HG02588 (cell line): ENCODE results near the gene HS6ST3.

Source experiments
- ATAC-seq: cut with Tn5 transposase; IDR thresholded peaks from one replicate; pipeline ENCODE4 v1.9.1; 2021; ENCODE audit warnings: mild to moderate bottlenecking, moderate library complexity; ENCODE audit not compliant: unreplicated experiment

HS6ST3 gene

DNA sequence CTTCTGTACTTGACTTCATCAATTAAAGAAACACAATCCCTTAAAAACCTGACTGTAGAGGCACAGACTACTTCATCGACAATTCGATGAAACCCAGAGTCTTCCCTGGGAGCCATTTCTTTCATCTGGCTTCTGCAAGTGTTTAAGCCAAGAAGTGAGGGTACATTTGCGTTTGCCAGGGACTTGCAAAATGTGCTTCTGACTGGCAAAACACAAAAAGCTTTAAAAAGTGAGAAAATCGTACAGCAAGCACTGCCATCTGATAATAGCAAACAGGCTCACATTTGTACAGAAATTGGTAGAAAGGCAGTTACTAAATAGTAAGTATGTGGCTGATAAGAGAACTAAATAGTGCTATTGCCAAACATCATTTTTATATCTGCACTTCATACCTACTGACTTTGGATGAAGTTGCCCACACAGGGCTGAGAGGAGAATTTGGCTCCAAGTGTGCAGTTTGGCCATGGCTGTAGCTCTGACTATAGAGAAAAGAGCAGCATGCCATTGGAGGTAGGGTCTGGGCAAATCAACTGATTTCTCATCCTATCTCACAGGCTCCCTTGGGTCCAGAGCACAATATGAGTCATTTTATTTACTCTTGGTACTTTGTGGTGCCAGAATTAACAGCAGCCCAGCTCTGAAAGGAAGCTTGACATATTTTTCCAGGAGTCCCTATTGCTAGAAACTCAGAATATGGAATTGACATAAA is 546.2 kb downstream of the HS6ST3 start:
- ATAC-seq, result no peak

- ATAC-seq, result no peak
These were observed 547.1 kb downstream of the HS6ST3 start for GRCh38 chr13:96637039-96637438.

GRCh38 chr13:96646101-96646500 is 556.2 kb downstream of the HS6ST3 start:
- no peak for ATAC-seq

- no peak for ATAC-seq
These were observed 556.8 kb downstream of the HS6ST3 start for GRCh38 chr13:96646515-96647211.

- ATAC-seq, result peak; percentile 83
These were observed 560.5 kb downstream of the HS6ST3 start for GRCh38 chr13:96650301-96650886.

DNA sequence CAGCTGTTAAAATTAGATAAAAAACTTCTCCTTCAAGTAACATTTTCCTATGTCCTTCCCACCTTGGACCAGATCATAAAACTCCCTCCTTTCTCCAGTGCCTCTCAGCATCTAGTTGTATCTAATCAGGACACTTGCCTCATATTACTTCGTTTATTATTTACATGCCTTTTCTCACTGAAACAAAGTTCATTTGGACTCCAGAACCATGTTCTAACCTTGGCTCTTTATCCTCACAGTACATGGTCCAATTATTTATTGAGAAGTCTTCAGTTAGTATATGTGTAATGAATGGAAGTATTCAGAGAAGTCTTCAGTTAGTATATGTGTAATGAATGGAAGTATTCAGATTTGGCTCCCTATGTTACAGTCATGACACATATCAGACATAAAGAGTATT is 561.7 kb downstream of the HS6ST3 start:
- ATAC-seq, result no peak

DNA sequence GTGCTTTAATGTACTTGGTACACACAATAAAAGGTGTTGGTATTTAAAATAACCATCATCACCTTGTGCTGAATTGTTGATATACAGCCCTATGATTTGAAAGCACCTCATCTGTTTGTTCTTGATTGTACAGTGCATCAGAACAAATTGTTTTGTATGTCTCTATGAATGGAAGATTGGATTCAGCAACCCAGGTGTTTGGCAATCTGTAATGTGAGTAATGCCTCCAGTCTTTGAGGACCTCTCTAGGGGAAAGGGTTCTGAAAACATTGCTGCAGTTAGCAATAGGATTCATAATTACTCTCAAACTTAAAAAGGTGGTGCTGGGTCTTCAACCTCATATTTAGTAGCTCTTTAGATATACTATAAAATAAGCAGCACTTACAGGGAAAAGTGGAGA is 562.6 kb downstream of the HS6ST3 start:
- ATAC-seq, result no peak

DNA sequence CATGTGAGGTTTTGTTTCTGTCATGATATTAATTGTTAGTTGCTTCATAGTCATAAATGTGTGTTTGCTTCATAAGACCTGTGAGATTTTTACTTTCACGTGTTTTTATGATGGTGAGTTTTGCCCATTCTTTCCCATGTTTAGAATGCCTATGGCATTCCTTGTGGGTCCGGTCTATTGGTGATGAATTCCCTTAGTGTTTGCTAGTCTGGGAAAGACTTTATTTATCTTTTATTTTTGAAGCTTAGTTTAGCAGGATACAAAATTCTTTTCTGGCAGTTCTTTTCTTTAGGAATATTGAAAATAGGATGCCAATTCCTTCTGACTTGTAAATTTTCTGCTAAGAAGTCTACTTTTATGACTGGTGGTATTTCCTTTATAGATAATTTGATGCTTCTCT is 571.7 kb downstream of the HS6ST3 start:
- no peak for ATAC-seq

GRCh38 chr13:96662036-96662435 is 572.1 kb downstream of the HS6ST3 start:
- ATAC-seq, result no peak

GRCh38 chr13:96667294-96668018 is 577.5 kb downstream of the HS6ST3 start:
- ATAC-seq, result no peak

GRCh38 chr13:96671073-96671472 is 581.2 kb downstream of the HS6ST3 start:
- ATAC-seq, result no peak

- ATAC-seq, result no peak
These were observed 582.1 kb downstream of the HS6ST3 start for GRCh38 chr13:96672016-96672415.

DNA sequence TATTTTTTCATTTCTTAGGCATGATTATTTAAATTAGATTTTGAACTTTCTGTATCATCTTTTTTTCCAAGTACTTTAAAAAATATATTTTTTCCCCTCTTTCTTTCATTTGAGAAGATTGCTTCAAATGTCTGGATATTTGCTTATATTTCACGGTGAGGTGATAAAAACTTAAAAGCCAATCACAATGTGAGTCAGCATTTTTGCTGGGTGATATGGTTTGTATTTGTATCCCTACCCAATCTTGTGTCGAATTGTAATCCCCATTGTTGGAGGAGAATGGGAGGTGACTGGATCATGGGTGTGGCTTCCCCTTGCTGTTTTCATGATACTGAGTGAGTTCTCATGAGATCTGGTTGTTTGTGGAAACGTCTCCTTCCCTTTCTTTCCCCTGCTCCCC is 583.9 kb downstream of the HS6ST3 start:
- no peak for ATAC-seq

DNA sequence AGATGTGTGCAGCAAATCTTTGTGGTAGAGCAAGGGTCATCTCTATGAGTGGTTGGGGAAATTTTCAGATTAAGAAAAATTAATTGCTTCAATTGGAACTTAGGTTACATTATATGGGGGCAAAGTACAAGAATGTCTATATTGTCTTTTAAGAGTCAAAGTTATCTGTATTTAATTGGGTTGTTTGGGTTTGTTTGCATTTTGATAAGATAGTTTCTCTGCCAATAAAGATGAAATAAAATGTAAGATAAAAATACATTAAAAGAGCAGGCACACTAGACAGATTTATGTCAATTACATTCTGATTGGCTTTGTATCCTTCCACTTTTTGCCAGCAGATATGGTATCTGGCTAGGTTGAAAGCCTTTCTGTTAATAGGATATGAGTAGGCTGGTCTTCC is 587.1 kb downstream of the HS6ST3 start:
- ATAC-seq, result no peak

DNA sequence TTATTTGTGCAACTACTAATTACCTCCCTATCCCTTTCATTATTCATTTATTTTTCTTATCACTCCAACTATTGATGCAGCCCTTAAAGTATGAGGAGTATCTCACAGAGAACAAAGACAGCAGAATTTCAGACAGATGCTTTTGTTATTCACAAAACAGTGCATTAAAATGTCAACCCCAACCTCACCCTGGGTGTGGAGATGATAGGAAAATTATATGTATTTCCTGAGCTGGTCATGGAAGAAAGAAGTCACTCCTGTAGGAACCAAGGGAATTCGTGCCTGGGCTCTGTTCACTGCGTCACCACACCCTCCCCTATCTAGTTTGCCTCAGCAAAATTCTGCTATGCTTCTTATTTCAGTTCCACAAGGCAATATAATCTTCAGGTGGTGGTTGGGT is 588.9 kb downstream of the HS6ST3 start:
- no peak for ATAC-seq

- no peak for ATAC-seq
These were observed 591.0 kb downstream of the HS6ST3 start for GRCh38 chr13:96680898-96681297.

- no peak for ATAC-seq
These were observed 591.9 kb downstream of the HS6ST3 start for GRCh38 chr13:96681766-96682165.

DNA sequence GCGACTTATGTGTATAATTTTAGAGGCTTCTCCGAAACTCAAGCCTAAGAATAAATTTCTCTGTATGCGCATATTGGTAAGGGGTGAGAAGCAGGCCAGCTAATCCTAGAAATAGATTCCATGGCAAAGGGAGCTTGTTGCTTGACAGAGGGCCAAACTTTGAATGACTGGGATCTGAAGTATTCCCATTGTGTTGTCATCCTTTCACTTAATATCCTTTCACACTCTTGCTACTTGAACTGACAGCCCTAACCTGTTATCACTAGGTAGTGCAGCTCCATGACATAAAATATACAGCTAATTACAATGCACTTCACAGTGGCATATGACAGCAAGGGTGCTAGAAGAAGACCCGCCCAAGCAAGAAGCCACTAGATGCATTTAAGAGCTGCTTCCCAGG is 594.6 kb downstream of the HS6ST3 start:
- no peak for ATAC-seq

DNA sequence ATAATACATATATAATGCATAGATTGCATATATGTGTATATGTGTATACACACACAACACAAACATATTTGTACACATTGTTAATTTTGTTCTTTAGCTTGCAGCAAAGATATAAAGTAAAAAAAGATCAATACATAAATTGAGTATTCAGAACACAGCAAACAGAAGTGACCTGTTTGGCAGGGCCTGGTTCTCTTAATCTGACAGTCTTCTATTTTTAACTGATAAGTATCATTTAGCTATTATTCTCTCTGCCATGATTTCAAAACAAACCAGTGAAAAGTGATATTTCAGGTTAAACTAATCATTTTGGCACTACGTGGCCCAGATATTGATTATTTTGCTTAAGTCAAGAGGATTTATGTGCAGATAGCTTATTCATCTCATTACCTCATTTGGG is 595.0 kb downstream of the HS6ST3 start:
- no peak for ATAC-seq

DNA sequence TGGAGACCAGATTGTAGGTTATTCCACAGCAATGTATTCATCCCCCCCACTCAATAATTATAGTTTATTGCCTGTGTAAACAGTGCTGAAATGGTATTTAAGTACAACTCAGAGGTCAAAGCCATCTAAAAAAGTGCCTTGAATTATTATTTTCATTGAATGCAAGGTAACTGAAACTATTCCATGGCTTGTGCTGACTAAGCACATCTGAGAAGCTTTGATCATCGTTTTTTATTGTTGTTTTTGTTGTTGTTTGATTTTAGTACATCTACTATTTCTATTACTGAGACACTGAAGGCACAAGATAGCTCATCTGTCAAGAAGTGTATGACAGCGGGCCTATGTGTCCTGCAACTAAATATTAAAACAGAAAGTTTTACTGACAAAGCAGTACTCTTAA is 596.4 kb downstream of the HS6ST3 start:
- ATAC-seq, result no peak

DNA sequence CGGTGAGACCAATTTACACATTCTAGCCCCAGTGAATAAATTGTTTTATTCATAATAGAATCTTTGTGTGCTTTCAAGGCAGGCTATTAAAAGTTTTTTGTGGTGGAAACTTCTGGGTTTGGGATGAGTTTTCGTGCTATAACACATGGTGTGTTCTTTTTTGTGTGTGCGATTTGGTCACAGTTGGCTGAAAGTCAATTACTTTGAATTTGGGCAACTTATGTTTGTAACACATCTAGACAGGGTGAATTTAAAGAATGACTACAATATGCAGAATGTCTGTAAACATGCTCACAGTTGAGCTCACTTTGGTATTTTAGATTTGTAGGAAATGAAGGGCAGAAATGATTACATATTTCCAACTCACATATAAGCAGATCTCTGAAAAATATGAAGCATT is 597.3 kb downstream of the HS6ST3 start:
- no peak for ATAC-seq

DNA sequence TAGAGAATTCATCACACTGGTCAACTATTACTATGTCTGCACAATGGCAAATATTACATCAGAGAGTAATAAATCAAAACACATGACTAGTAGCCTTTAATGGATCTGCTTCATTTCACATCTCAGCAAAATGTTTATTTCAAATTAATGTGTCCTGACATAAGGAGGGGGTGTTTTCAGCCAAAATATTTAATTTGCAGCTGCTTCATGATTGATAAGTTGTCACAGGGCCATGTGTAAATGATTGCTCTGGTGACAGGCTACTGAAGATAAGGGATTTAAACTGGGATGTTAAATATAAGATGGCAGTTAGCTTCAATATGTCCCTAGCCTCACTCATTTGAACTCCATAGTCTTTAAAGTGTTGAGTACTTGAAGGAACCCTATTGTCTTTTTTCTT is 601.1 kb downstream of the HS6ST3 start:
- no peak for ATAC-seq
